Neural progenitor cell (in vitro differentiated cells): ENCODE data around the gene PLEKHH2.

ENCODE experiments used
- CTCF ChIP-seq: fragments of 200-600 bp; sonication (generic); IDR thresholded peaks from 2 replicates; pipeline ENCODE4 v1.5.1; 2017; ENCODE audit warnings: antibody characterized with exemption, mild to moderate bottlenecking
- EZH2 ChIP-seq: fragments of 200-600 bp; sonication (generic); IDR thresholded peaks from 2 replicates; pipeline ENCODE4 v1.6.1; 2017; ENCODE audit warnings: antibody characterized with exemption, mild to moderate bottlenecking, moderate library complexity
- EZH2phosphoT487 ChIP-seq: fragments of 200-600 bp; sonication (generic); IDR thresholded peaks from 2 replicates; pipeline ENCODE4 v1.6.1; 2017; ENCODE audit warnings: antibody characterized with exemption

GRCh38 chr2:43788646-43789045, 151.6 kb downstream of the PLEKHH2 start:
- TF ChIP-seq CTCF (no peak), EZH2phosphoT487 (no peak), EZH2 (no peak)
